Stimulated activated CD8-positive, alpha-beta memory T cell treated with anti-CD3 and anti-CD28 coated beads, Interleukin-12 subunit alpha, Interleukin-12 subunit beta, amount 100 ng/mL, for 4 hours (primary cell): Measurements from ENCODE around the gene GLDC.

Experiments used
- DNase-seq: peaks from one replicate; pipeline ENCODE4 v3.0.0-alpha.2; 2020; ENCODE audit warnings: low read depth

The GLDC gene

GRCh38 chr9:6501526-6502210 is 143.9 kb downstream of the GLDC start:
- DNase-seq = no peak

GRCh38 chr9:6498982-6499381 is 146.5 kb downstream of the GLDC start:
- DNase-seq = no peak

DNA sequence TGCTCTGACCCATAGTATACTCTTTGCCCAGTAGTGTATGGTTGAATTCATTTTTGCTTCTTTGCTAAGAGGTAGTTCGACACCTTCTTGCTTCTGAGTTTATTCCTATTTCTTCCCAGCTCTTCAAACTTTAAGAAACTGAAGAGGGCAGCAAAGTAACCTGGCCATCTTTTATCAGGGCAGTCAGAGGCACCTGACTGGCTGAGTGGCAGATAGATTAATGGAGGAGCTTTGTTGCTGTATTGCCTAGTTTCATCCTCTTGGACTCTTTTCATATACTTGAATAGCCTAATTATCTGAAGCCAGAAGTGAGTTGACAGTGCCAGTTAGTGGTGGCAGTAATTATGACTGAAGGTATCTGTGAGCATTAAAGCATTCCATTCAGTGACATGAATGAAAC is 150.1 kb downstream of the GLDC start:
- no peak for DNase-seq

DNA sequence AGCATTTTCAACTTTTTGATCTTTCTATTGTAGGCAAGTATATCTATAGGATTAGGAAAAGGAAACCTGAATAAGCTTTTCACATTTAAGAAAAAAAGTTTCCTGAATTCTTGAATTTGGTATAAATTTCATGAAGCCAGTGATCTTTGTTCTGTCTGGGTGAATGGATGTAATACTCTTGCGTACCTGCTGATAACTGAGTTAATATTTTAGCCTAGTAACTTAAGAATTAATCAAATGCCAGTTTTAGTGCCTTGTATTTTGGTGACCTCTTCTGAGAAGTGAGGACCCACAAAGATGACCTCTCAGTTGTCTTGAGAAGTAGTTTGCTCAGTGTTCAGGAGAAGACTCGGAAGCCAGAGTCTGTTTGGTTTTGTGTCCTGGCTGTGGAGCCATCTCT is 154.7 kb downstream of the GLDC start:
- no peak for DNase-seq

DNA sequence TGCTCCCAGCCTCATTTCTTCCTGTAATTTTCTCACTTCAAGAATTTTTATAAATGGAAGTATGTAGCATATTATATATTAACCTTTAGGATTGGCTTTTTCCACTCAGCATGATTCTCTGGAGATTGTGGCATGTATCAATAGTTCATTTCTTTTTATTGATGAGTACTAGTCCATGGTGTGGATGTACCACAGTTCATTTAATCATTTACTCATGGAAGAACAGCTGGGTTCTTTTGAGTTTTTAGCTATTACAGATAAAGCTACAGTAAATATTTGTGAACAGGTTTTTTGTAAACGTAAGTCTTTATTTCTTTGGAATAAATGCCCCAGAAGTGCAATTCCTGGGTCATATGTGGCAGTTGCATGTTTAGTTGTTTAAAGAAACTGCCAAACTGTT is 156.4 kb downstream of the GLDC start:
- no peak for DNase-seq

DNA sequence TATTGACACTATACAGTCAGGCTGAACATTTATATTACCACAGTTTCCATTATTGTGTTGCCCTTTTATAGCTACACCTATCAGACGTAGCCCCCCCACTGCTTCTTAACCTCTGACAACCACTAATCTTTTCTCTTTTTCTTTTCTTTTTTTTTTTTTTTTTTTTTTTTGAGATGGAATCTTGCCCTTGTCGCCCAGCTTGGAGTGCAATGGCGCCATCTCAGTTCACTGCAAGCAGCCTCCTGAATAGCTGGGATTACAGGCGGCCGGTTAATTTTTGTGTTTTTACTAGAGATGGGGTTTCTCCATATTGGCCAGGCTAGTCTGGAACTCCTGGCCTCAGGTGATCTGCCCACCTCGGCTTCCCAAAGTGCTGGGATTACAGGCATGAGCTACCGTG is 157.1 kb downstream of the GLDC start:
- no peak for DNase-seq

DNA sequence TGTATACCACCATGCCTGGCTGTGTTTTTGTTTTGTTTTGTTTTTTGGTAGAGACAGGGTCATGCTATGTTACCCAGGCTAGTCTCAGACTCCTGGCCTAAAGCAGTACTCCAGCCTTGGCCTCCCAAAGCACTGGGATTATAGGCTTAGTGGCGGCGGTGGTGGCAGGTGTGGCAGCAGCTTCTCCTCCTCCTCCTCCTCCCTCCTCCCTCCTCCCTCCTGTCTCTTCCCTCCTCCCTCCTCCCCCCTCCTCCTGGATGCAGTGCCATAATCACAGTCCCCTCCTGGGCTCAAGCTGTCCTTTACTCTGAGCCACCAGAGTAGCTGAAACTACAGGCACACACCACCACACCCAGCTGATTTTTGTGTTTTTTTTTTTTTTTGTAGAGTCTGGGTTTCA is 161.3 kb downstream of the GLDC start:
- DNase-seq = no peak
